GM19455 (cell line): ENCODE measurements around the gene LRP1B.

Source experiments
- ATAC-seq: cut with Tn5 transposase; IDR thresholded peaks from one replicate; pipeline ENCODE4 v1.9.1; 2021; ENCODE audit not compliant: unreplicated experiment

LRP1B gene

DNA sequence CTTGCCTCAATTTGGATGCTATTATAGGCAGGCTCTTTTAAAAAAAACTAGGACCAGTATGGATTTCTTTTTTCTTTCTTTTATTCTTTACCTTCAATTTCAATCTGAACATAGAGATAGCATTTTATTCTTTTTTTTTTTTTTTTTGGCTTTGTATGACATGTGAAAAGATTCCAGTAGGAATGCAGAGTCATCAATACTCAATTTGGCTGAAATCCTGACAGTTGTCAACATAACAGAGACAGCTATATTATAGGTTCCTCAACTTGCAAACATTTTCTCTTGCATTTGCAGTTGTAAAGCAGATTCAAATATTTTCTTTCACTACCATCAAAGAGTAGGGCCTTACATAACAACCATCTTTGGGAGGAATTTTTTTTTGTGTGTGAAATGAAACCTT lies 334.4 kb downstream of the LRP1B start:
- no peak for ATAC-seq

DNA sequence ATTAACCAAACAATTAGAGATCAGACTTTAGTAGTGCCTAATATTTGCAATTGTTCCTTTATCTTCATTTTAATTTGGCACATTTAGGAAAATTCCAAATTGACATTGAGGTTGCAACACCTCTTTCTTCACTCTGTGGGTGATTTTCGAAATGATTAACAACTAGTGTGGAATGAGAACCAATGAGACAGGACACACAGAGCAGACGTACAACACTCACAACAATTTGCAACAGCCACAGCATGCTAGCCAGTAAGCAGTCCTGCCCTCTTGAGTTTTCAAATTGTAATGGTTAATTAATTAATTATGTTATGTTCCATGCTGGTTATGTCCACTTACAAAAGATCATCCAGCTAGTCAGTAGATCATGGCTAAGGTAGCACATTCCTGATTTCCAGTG lies 339.3 kb downstream of the LRP1B start:
- no peak for ATAC-seq

DNA sequence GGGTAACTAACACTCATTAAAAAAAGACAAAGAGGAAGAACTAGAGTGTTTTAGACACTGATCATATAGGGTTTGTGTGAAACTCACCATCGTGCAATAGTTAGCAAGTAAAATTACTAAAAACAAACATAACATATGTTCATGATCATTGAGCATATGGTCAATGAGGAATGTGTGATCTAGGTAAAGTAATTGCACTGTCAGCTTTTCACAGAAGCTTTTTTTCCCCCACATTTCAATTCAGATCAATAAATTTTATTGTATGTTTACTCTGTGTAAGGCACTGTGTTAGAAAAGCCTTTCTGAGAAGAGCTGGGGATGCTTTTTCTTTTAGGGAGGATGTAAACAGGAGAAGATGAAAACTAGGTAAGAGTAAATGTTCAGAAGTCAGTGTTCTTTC lies 348.2 kb downstream of the LRP1B start:
- no peak for ATAC-seq

DNA sequence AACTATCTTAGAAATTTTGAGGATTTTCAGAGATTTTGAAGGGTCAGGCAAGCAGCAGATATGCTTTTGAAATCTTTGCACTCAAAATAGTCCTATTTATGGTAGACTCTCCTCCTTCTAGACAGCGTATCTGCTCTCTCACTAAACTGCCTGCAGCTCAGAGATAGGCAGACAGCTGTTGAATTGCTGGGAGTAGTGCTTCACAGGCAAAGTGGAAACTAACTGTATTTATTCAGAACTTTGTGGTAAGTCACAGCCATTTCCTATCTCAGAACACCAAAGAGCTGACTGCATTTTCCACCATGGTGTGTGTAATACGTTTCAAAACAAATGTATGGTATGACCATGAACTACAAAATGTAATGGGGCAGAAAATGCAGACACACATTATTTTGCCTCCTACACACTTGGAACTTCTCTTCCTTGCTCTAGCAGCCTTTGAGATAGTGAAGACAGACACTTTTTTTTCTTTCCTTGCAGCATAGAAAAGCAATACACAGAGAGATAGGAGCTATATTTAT lies 352.4 kb downstream of the LRP1B start:
- no peak for ATAC-seq

DNA sequence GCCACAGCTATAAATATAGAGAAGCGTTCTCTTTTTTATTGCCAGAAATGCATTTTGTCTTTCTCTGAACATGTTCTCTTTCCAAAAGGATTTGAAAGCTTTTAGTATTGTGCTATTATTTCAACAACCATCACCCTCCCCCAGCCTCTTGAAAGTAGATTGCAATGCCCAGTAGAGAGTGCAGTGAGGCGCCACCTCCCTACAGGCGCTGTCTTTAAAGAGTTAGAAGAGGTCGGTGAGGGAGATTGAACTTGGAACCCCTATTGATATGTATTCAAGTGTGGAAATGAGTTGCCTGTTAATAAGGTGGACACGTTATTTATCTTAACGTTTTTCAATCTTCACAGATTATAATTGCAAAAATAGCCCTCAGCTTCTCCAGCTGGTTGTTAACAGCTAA lies 360.3 kb downstream of the LRP1B start:
- no peak for ATAC-seq

DNA sequence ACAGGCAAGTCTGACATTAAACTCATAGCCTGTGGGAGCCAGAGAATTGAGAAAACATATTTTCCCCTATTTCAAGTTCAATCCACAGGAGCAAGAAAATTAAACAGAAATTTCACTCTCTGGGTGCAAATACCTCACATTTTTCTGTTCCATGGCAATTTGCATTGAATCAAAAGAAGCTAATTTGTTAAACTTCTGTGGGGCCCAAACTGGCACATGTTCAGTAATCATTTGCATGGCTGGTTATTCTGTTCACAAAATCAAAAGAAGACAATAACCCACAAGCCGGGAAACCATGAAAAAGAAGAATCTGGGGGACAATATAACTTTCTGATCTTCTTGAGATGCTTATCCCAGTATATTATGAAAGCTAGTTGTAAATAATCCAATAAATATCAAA lies 363.1 kb downstream of the LRP1B start:
- no peak for ATAC-seq

DNA sequence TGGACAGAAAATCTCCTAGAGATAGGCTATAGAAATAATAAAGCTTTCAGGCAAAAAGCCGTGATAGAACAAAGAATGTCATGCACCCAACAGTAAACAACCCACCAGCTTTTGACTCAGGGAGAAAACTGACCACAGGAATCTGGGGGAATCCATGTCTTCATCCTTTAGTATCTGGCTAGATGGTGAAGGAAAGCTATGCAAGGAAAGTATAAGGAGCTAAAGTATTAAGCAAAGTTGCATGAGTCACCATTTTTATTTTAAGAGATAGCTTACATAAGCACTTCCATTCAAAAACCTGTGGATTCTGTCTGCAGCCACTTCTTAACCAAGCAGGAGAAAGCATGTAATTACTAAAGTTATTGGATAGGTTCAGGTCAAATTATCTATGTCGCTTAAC lies 363.8 kb downstream of the LRP1B start:
- no peak for ATAC-seq

DNA sequence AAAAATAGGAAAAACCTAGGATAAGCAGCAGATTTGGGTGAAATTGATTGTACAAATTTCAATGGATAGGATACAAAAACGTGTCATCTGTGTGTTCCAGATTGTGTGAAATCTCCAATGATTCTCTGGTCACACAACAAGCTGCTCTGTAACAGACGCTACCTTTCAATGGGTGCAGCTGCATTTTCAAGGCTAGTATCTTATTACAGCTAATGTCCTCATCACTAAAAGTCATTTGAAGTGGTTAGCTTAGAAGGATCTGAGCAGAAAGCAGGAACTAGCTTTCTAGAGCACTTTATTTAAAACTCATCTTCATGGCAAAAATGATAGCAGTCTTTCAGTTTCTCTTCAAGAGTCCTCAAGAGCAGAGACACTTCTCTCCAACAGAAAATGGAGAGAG lies 364.6 kb downstream of the LRP1B start:
- ATAC-seq = no peak

DNA sequence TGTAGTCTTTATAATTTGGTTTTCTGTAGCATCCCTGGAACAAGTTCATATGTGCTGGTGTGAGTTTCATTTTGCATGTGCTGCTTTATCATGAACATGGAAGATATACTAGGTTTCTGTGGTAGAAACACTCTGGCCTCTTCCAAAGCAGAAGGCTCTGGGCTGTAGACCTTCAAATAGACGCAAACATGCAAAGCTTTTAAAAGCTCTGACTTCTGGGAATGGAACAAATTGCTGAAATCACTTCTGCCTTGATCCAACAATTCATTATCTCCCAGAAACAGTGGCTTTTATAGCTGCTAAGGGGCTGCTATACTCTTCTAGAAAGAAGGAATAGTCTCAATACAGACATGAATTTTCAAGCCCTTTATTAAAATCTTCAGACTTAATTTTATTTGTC lies 382.2 kb downstream of the LRP1B start:
- no peak for ATAC-seq

DNA sequence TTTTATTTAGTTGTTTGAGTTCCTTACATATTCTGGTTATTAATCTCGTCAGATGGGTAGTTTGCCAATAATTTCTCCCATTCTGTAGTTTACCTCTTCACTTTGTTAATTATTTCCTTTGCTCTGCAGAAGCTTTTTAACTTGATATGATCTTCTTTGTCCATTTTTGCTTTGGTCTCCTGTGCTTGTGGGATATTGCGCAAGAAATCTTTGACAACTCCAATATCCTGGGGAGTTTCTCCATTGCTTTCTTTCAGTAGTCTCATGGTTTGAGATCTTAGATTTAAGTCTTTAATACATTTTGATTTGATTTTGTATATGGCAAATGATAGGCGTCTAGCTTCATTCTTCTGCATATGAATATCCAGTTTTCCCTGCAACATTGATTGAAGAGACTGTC lies 389.2 kb downstream of the LRP1B start:
- no peak for ATAC-seq

DNA sequence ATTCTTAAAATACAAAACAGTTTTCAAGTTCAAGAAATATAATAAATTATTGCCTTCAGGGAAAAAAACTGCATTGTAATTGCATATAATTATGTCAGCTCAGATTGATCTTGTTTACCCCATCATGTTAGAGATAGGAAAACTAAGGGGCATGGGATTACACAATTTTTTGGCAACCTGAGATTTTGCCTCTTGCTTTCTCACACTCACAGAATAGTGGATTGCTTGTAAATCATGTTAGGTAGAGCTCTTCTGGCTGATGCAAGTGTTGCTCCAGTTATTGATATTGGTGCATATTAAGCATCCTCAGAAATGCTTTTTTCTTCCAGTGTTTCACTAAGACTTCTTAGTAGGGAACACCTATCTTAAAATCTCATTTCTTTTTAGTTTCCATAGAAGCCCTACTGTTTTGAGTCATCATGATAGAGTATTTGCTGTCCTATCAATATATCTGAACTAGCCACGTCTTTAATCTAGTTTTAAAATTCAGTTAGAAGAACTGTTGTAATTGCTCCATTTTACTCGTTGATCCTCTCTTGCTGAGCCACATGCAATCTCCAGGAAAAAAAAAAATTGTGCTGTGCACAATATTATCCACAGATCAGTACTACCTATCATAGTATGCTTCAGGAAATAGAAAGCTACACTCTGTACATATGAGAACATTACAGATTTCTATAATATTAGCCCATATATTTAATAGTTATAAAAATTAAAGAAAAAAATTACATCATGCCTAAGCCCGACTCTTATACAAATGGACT lies 393.1 kb downstream of the LRP1B start:
- no peak for ATAC-seq

DNA sequence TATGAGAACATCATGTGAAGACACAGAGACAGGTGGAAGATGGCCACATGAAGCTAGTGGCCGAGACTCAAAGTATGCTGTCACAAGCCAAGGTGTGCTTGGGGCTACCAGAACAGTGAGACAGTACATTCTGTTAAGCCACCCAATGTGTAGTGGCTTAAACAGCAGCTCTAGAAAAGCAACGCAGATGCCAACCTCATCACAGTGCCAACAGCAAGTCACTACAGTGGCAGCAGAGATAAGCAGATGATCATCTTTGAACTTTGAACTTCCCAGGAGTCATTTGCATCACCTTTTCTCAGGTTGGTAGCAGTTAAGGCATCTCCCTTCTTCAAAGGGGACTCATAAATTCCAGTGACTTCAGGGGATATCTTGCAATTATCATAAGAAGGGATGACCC lies 394.4 kb downstream of the LRP1B start:
- ATAC-seq = no peak

DNA sequence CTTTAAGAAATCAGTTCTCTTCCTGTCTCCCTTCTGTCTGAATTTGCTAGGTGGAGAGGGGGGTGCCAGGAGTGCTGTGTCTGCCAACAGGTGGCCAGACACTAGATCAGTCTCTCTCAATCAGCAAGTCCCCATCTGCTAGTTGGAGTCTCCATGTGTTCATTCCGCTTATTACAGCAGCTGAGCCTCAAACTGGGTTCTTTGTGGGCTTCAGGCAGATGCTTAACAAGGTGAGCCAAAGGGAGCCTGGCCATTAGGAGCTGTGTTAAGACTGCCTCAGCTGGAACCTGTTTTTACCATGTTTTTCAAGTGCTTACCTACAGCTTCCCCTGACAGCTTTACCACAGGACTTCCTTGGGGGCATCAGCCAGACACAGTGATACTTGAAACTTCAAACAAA lies 401.9 kb downstream of the LRP1B start:
- no peak for ATAC-seq

DNA sequence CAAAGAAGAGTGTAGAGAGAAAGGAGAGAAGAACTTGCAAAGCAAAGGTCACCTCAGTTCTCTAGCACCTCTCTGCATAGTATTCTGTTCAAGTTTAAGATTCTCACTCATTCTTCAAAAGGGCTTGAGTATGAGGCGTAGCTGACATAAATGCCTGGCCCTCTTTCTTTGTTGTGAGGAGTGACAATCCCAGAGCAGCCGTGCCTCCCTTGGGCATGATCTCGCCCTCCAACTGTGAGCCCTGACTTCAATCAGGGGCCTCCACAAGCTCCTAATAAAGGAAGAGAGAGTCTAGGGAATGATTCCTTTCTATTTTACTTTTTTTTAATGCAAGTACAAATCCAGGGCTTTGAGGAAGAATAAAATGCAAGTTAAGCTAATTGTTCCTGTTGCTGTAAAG lies 402.7 kb downstream of the LRP1B start:
- no peak for ATAC-seq

DNA sequence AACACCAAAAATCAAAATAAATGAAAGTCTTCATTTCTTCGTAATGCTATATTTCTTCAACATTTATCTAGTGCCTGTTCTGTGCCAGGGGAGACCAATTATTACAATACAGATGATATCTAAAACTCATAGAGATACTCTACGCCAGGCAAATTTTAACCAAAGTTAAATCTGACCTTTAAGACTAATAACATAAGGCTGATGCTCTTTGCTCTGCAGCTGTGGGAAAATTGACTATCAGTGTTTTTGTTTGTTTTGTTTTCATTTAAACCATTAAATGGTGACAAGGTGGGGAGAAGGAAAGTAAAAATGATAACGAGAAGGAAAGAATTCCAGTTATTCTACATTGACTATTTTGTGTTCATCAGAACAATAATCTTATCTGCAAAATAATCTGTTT lies 406.4 kb downstream of the LRP1B start:
- ATAC-seq = no peak

DNA sequence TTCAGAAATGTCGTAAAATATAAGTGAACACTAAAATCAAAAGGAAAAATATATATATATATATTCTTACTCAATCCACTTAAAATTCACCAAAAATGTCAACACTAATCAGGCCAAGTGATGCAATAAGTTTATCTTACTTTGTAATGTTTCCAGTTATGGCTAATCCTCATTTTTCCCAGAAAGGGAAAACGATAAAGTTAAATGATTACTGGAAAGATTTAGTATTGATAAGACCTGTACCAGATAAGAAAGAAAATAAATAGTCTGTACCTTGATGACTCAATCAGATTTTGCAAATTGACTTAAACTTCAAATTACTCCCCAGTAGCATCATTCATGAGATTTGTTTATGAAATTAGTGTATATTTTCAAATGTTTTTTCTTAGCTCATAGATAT lies 407.0 kb downstream of the LRP1B start:
- ATAC-seq = no peak

DNA sequence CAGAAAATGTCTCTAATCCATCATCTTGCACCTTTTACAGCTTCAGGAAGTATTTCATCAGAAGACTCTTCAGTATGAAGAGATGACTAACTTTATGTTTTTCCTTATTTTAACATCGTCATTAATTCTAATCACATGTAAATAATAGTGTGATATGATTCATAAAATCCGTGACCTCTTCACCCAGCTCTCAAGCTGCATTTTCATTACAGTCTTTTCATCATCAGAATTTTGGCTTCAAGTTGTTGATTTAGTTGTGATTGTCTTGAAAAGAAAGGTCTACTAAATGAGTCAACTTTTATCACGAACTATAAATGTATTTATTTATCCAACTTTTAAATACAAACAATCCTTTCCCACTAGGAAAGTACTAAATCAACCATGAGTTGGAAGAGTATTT lies 410.3 kb downstream of the LRP1B start:
- no peak for ATAC-seq

DNA sequence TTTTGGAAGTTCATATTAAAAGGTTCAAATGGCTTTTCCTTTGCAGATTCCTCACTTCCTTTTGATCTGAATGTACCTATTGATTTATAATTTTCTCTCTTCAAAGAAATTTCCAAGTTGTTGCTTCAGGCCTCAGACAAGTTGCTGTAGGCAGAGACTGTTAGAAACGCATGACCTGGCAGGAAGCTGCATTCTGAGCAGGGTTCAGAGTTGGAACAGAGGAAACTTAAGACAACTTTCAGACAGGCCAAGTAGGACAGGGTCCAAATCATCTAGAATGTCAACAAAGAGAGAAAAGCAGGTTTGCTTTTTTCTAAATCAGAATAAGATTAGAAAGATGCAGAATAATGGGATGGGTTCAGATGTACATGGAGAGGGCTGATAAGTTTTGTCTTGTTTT lies 416.3 kb downstream of the LRP1B start:
- ATAC-seq = no peak

DNA sequence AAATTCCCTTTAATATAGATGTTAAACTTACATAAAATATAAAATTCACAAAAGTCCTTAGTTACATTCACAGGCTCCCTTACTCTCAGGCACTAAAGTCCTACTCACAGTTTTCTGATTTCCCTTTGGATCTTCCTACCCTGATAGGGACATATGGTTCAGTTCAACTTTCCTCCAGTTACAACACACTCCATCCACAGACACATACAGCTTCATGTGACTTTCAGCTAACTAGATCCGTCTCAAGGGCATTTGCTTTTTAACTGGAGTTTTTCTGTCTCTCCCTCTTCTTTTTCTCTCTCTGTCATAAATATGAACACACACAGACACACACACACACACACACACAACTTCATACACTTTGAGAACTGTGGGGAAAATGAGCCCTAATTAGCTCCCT lies 419.2 kb downstream of the LRP1B start:
- ATAC-seq = no peak

DNA sequence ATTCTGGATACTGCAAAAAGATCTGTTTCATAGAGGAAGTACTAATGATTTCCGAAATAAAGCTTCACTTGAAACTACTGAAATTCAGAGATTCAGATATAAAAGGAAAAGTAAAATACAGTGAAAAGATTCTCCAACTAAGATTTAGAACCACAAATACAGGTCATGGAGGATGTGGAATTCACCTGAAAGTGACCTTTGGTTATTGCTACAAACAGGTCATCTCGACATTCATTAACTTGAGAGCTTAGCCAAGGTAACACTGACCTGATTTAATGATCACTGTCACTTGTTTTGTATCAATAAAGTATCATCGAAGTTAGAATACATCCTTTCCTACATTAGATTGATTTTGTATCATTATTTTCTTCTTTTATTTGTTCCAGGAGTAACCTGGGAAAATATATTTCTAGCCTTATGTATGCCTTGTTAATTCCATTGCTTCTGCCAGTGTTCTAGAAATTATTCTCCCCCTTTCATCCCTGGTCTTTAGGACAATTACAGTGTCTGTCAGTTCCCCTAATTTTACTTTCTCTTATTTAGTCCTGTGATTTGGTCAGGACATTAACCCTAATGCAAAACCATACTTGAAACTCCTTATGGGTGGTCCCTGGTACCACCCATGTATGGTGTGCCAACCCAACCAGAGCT lies 420.1 kb downstream of the LRP1B start:
- ATAC-seq = no peak

DNA sequence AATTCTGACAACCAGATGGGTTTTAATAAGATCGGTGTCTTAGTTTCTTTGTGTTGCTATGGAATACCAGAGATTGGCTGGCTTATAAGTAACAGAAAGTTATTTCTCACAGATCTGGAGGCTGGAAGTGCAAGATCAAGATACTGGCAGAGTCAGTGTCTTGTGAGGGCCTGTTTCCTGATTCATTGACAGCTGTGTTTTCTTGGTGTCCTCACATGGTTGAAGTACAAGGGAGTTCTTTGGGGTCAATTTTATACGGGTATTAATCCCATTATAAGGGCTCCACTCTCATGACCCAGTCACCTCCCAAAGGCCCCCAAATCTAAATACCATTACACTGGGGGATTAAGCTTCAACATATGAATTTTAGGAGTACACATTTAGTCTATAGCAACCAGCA lies 421.1 kb downstream of the LRP1B start:
- no peak for ATAC-seq

DNA sequence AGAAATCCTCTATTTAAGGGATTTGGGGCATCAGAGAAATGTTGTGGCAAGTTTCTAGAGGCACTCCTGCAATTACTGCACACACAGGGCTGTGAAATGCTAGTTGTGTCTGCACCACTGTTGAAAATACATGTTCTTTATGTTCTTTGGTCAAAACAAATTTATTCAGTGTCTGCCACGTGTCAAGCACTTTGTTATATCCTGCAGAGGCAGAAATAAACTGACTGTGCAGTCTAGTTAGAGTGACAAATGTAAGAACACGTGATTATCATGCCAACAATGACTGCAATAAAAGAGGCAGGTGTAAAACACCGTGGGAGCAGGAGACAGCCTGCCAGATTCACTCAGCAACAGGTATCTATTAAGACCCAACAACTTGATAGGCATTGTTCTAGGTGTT lies 423.3 kb downstream of the LRP1B start:
- no peak for ATAC-seq

DNA sequence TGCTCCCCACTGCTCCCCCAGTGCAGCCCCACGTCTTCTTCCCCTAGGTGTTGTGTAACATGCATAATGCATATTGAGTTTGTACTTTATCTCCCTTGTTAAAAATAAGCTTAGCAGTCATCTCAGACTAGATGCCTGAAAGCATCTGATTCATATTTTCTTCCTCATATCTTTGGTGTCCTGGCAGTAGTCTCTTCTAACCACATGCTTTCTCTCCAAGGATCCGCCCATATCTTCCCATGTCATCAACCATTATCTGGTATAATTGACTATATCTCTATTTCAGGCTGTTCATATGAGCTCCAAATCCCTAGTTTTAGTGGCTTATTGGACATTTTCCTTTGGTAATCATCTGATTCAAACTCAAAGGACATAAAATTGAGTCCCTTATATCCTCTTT lies 426.3 kb downstream of the LRP1B start:
- no peak for ATAC-seq
